ENCODE data around the gene GIT2. TPM values are rescaled to one million over a fixed set of nuclear protein-coding genes. Genes with fewer than 3 reads are reported as not detected.

Gene GIT2
- total and polyA plus RNA-seq, 10 of the 15 experiments (the other 5 are each of a cell fraction or from before 2014, with no cell fraction given), result 9.1 to 49.9 (median 43.9) TPM

DNA sequence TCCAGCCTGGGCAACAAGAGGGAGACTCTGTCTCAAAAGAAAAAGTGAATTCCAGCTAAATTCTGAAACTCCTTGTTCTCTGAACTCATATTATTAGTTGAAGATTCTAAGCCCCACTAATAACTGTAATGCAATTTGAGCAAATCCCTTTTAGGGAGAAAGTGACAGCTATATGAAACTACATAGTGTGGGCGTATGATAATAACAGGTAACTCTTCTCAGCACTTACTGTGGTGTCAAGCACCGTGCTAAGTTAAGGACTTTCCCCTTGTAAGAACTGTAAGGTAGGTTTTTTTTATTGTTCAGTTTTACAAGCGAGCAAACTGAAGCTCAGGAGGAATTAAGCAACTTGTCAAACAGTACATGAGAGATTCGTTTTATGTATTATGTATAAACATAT lies 8.4 kb upstream of the GIT2 start (continued):
- no peak for TF ChIP-seq RAD21 (IDR thresholded peaks at IDR 0.05; ENCODE audit: insufficient read depth, low read depth, low read length)
- no peak for TF ChIP-seq KDM1A (IDR thresholded peaks at IDR 0.05; ENCODE audit: borderline replicate concordance)
- TF ChIP-seq KAT2A (conservative IDR thresholded peaks at IDR 0.05; ENCODE audit: control insufficient read depth, low read depth, low read length), result no peak
- no peak for TF ChIP-seq CHD4 (IDR thresholded peaks at IDR 0.05)
- TF ChIP-seq CBFB (IDR thresholded peaks at IDR 0.05; ENCODE audit: low read depth), result no peak
- peak; percentile 86 for TF ChIP-seq JUNB (IDR thresholded peaks at IDR 0.05)
- TF ChIP-seq SIX5 (IDR thresholded peaks at IDR 0.05; ENCODE audit: low read depth, low read length, severe bottlenecking), result no peak
- peak; percentile 68 for TF ChIP-seq RUNX3 (IDR thresholded peaks at IDR 0.05; ENCODE audit: low read length)
- no peak for TF ChIP-seq SUPT20H (IDR thresholded peaks at IDR 0.05; ENCODE audit: borderline replicate concordance, control insufficient read depth, low read depth, low read length)
- TF ChIP-seq HDGF (IDR thresholded peaks at IDR 0.05), result no peak
- TF ChIP-seq, protein P1, sequence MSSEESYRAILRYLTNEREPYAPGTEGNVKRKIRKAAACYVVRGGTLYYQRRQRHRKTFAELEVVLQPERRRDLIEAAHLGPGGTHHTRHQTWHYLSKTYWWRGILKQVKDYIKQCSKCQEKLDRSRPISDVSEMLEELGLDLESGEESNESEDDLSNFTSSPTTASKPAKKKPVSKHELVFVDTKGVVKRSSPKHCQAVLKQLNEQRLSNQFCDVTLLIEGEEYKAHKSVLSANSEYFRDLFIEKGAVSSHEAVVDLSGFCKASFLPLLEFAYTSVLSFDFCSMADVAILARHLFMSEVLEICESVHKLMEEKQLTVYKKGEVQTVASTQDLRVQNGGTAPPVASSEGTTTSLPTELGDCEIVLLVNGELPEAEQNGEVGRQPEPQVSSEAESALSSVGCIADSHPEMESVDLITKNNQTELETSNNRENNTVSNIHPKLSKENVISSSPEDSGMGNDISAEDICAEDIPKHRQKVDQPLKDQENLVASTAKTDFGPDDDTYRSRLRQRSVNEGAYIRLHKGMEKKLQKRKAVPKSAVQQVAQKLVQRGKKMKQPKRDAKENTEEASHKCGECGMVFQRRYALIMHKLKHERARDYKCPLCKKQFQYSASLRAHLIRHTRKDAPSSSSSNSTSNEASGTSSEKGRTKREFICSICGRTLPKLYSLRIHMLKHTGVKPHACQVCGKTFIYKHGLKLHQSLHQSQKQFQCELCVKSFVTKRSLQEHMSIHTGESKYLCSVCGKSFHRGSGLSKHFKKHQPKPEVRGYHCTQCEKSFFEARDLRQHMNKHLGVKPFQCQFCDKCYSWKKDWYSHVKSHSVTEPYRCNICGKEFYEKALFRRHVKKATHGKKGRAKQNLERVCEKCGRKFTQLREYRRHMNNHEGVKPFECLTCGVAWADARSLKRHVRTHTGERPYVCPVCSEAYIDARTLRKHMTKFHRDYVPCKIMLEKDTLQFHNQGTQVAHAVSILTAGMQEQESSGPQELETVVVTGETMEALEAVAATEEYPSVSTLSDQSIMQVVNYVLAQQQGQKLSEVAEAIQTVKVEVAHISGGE (CRISPR knock-in tag; IDR thresholded peaks at IDR 0.05), result no peak
- TF ChIP-seq NR2C1 (IDR thresholded peaks at IDR 0.05), result no peak
- no peak for TF ChIP-seq NR2F1 (conservative IDR thresholded peaks at IDR 0.05)
- TF ChIP-seq, protein P2, sequence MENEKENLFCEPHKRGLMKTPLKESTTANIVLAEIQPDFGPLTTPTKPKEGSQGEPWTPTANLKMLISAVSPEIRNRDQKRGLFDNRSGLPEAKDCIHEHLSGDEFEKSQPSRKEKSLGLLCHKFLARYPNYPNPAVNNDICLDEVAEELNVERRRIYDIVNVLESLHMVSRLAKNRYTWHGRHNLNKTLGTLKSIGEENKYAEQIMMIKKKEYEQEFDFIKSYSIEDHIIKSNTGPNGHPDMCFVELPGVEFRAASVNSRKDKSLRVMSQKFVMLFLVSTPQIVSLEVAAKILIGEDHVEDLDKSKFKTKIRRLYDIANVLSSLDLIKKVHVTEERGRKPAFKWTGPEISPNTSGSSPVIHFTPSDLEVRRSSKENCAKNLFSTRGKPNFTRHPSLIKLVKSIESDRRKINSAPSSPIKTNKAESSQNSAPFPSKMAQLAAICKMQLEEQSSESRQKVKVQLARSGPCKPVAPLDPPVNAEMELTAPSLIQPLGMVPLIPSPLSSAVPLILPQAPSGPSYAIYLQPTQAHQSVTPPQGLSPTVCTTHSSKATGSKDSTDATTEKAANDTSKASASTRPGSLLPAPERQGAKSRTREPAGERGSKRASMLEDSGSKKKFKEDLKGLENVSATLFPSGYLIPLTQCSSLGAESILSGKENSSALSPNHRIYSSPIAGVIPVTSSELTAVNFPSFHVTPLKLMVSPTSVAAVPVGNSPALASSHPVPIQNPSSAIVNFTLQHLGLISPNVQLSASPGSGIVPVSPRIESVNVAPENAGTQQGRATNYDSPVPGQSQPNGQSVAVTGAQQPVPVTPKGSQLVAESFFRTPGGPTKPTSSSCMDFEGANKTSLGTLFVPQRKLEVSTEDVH (IDR thresholded peaks at IDR 0.05; ENCODE audit: low read depth, partially characterized antibody), result no peak
- TF ChIP-seq MYC (IDR thresholded peaks at IDR 0.05; ENCODE audit: insufficient read depth, insufficient read length, insufficient replicate concordance, low read length, severe bottlenecking), result no peak
- TF ChIP-seq NFXL1 (IDR thresholded peaks at IDR 0.05; ENCODE audit: borderline replicate concordance), result no peak
- TF ChIP-seq YBX1 (IDR thresholded peaks at IDR 0.05), result no peak
- no peak for TF ChIP-seq HDAC2 (IDR thresholded peaks at IDR 0.05)
- no peak for TF ChIP-seq FOS (IDR thresholded peaks at IDR 0.05; ENCODE audit: borderline replicate concordance, extremely low read depth, insufficient read length)
- peak; percentile 70; the same call in 1 of the 2 replicates for TF ChIP-seq MEF2A (IDR thresholded peaks at IDR 0.05; ENCODE audit: insufficient read depth, low read depth, low read length)
- TF ChIP-seq SIN3A (IDR thresholded peaks at IDR 0.05; ENCODE audit: low read depth, low read length), result no peak
- peak; percentile 52; the same call in 1 of the 2 replicates for TF ChIP-seq TBL1XR1 (IDR thresholded peaks at IDR 0.05; ENCODE audit: low read depth, low read length)
- TF ChIP-seq, protein P3, sequence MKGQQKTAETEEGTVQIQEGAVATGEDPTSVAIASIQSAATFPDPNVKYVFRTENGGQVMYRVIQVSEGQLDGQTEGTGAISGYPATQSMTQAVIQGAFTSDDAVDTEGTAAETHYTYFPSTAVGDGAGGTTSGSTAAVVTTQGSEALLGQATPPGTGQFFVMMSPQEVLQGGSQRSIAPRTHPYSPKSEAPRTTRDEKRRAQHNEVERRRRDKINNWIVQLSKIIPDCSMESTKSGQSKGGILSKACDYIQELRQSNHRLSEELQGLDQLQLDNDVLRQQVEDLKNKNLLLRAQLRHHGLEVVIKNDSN (IDR thresholded peaks at IDR 0.05; ENCODE audit: borderline replicate concordance, extremely low read length, insufficient read depth, low read depth, low read length), result no peak
- TF ChIP-seq, protein P4, sequence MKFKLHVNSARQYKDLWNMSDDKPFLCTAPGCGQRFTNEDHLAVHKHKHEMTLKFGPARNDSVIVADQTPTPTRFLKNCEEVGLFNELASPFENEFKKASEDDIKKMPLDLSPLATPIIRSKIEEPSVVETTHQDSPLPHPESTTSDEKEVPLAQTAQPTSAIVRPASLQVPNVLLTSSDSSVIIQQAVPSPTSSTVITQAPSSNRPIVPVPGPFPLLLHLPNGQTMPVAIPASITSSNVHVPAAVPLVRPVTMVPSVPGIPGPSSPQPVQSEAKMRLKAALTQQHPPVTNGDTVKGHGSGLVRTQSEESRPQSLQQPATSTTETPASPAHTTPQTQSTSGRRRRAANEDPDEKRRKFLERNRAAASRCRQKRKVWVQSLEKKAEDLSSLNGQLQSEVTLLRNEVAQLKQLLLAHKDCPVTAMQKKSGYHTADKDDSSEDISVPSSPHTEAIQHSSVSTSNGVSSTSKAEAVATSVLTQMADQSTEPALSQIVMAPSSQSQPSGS (IDR thresholded peaks at IDR 0.05; ENCODE audit: low read length), result peak; percentile 74; the same call in 1 of the 2 replicates
